OCI-LY1 (cell line): Measurements from ENCODE around the gene PLD1.

Experiments
- H2AFZ ChIP-seq: fragments of 200-600 bp; sonication (generic), shearing (Covaris generic); 2 replicates; pipeline ENCODE4 v1.6.0; 2014; ENCODE audit warnings: antibody characterized with exemption, mild to moderate bottlenecking, low read length
- H3F3A ChIP-seq: fragments of 200-600 bp; sonication (generic), shearing (Covaris generic); 2 replicates; pipeline ENCODE4 v1.6.0; 2014; ENCODE audit warnings: mild to moderate bottlenecking, antibody characterized with exemption, low read length, moderate library complexity; ENCODE audit not compliant: insufficient read depth
- H3K27ac ChIP-seq: fragments of 200-600 bp; sonication (generic); 2 replicates; pipeline ENCODE4 v1.5.1; 2014; ENCODE audit warnings: low read length, mixed run types, mild to moderate bottlenecking, low read depth; ENCODE audit not compliant: poor library complexity, severe bottlenecking
- H3K27me3 ChIP-seq: fragments of 200-600 bp; sonication (generic); 2 replicates; pipeline ENCODE4 v1.6.0; 2014; ENCODE audit warnings: antibody characterized with exemption, mild to moderate bottlenecking, low read length, moderate library complexity; ENCODE audit not compliant: insufficient read depth
- H3K36me3 ChIP-seq: fragments of 200-600 bp; sonication (generic); 2 replicates; pipeline ENCODE4 v1.6.1; 2014; ENCODE audit warnings: mild to moderate bottlenecking, antibody characterized with exemption, low read length, moderate library complexity, mixed read lengths; ENCODE audit not compliant: insufficient read depth
- H3K4me1 ChIP-seq: fragments of 200-600 bp; sonication (generic); 2 replicates; pipeline ENCODE4 v1.5.1; 2014; ENCODE audit warnings: mild to moderate bottlenecking, low read length, moderate library complexity; ENCODE audit not compliant: insufficient read depth, severe bottlenecking
- H3K4me2 ChIP-seq: fragments of 200-600 bp; sonication (generic), shearing (Covaris generic); 2 replicates; pipeline ENCODE4 v1.6.1; 2014; ENCODE audit warnings: low read length
- H3K4me3 ChIP-seq: fragments of 200-600 bp; sonication (generic); 2 replicates; pipeline ENCODE4 v1.5.1; 2014; ENCODE audit warnings: low read length, low read depth, mild to moderate bottlenecking, mixed read lengths; ENCODE audit not compliant: poor library complexity, severe bottlenecking
- H3K79me2 ChIP-seq: fragments of 200-600 bp; shearing (Covaris generic); 2 replicates; pipeline ENCODE4 v1.6.1; 2016; ENCODE audit warnings: mixed run types, low read length, mixed read lengths; ENCODE audit not compliant: insufficient read depth
- H3K9ac ChIP-seq: fragments of 200-600 bp; sonication (generic), shearing (Covaris generic); 2 replicates; pipeline ENCODE4 v1.6.1; 2014; ENCODE audit warnings: mild to moderate bottlenecking, low read length, mixed read lengths
- H3K9me2 ChIP-seq: fragments of 200-600 bp; sonication (generic), shearing (Covaris generic); 2 replicates; pipeline ENCODE4 v1.6.1; 2014; ENCODE audit warnings: low read depth, mild to moderate bottlenecking, low read length, mixed read lengths
- H3K9me3 ChIP-seq: fragments of 200-600 bp; shearing (Covaris generic); 2 replicates; pipeline ENCODE4 v1.6.1; 2014; ENCODE audit warnings: low read length, mixed read lengths
- H4K20me1 ChIP-seq: fragments of 200-600 bp; sonication (generic), shearing (Covaris generic); 2 replicates; pipeline ENCODE4 v1.6.0; 2016; ENCODE audit warnings: mild to moderate bottlenecking, low read length; ENCODE audit not compliant: insufficient read depth
- CTCF ChIP-seq: fragments of 200-600 bp; sonication (generic), shearing (Covaris generic); IDR thresholded peaks from 2 replicates; pipeline ENCODE4 v1.5.1; 2017; ENCODE audit warnings: mild to moderate bottlenecking, antibody characterized with exemption, low read length, moderate library complexity, mixed read lengths
- EZH2 ChIP-seq: fragments of 200-600 bp; sonication (generic), shearing (Covaris generic); IDR thresholded peaks from 2 replicates; pipeline ENCODE4 v1.8.0; 2017; ENCODE audit warnings: borderline replicate concordance, mixed run types, mild to moderate bottlenecking, antibody characterized with exemption, low read length, moderate library complexity, mixed read lengths

PLD1 gene

GRCh38 chr3:171776839-171777583 is 33.3 kb downstream of the PLD1 start:
- Histone ChIP-seq H3K9me3 (no peaks in the 10 kb centered on the region), H3K9me2 (no peaks in the 10 kb centered on the region), H3K4me3 (no peak overlapping the region), H3K36me3 (no peaks in the 10 kb centered on the region), H2AFZ (no peak overlapping the region), H3K27ac (no peak overlapping the region), H3K79me2 (no peaks in the 10 kb centered on the region), H3K27me3 (peaks cover 5% of the 10 kb centered on the region; the same call in 1 of the 2 replicates), H4K20me1 (no peaks in the 10 kb centered on the region), H3K9ac (no peak overlapping the region), H3K4me1 (no peaks in the 10 kb centered on the region), H3K4me2 (no peak overlapping the region), H3F3A (no peaks in the 10 kb centered on the region)
- TF ChIP-seq CTCF (no peak), EZH2 (no peak)

- no peak overlapping the region for H2AFZ ChIP-seq
- H3K4me2 ChIP-seq = no peak overlapping the region
- no peaks in the 10 kb centered on the region for H3K79me2 ChIP-seq
- H3K4me1 ChIP-seq = no peaks in the 10 kb centered on the region
- H3K27ac ChIP-seq = no peak overlapping the region
- no peak overlapping the region for H3K4me3 ChIP-seq
- TF ChIP-seq EZH2 (no peak), CTCF (no peak)
- no peaks in the 10 kb centered on the region for H3K36me3 ChIP-seq
- H4K20me1 ChIP-seq = no peaks in the 10 kb centered on the region
- no peaks in the 10 kb centered on the region for H3K27me3 ChIP-seq
- H3K9me3 ChIP-seq = no peaks in the 10 kb centered on the region
- H3K9me2 ChIP-seq = no peaks in the 10 kb centered on the region
- no peaks in the 10 kb centered on the region for H3F3A ChIP-seq
- H3K9ac ChIP-seq = no peak overlapping the region
These were observed 33.9 kb downstream of the PLD1 start for GRCh38 chr3:171776411-171776810.

- no peaks in the 10 kb centered on the region for H3K79me2 ChIP-seq
- H3F3A ChIP-seq = no peaks in the 10 kb centered on the region
- H3K36me3 ChIP-seq = no peaks in the 10 kb centered on the region
- H3K27ac ChIP-seq = no peak overlapping the region
- no peaks in the 10 kb centered on the region for H3K9me2 ChIP-seq
- no peak overlapping the region for H3K9ac ChIP-seq
- H3K27me3 ChIP-seq = no peaks in the 10 kb centered on the region
- TF ChIP-seq CTCF (no peak), EZH2 (no peak)
- H4K20me1 ChIP-seq = no peaks in the 10 kb centered on the region
- H3K9me3 ChIP-seq = no peaks in the 10 kb centered on the region
- H3K4me1 ChIP-seq = no peaks in the 10 kb centered on the region
- no peak overlapping the region for H3K4me3 ChIP-seq
- no peak overlapping the region for H2AFZ ChIP-seq
- H3K4me2 ChIP-seq = no peak overlapping the region
These were observed 34.3 kb downstream of the PLD1 start for GRCh38 chr3:171775943-171776342.
